ENCODE results near the gene MUSTN1. TPM values are rescaled to one million over a fixed set of nuclear protein-coding genes. Genes with fewer than 3 reads are reported as not detected.

The MUSTN1 gene
- polyA plus RNA-seq, 2 donors: 7.0 to 13.1 TPM

- Histone ChIP-seq H3K4me3 (ENCODE audit: low read depth in 1 of 2, low read length in 2 of 2) (no peak overlapping the region), H3K27ac (ENCODE audit: low read depth in 2 of 2, low read length in 1 of 2) (no peak overlapping the region), H3K27me3 (ENCODE audit: control insufficient read depth in 1 of 2, insufficient read depth in 2 of 2, low read length in 2 of 2) (no peaks in the 10 kb centered on the region), H3K9me3 (ENCODE audit: control insufficient read depth in 2 of 2, insufficient read depth in 1 of 2, low read depth in 1 of 2, low read length in 1 of 2) (no peaks in the 10 kb centered on the region), H3K36me3 (ENCODE audit: control insufficient read depth in 2 of 2, insufficient read depth in 2 of 2, low read length in 1 of 2) (peaks cover 6 to 17% of the 10 kb centered on the region in 2 donors), H3K4me1 (ENCODE audit: control insufficient read depth in 2 of 2, insufficient read depth in 2 of 2, low read length in 1 of 2) (peaks cover 2 to 4% of the 10 kb centered on the region in 2 donors)
- 92 to 96% methylated on average over 12 of the region's 12 CpGs for WGBS, 2 donors
Measured at GRCh38 chr3:52841211-52841980, 6.6 kb upstream of the MUSTN1 start.

- H3K27me3 ChIP-seq (ENCODE audit: control insufficient read depth in 1 of 2, insufficient read depth in 2 of 2, low read length in 2 of 2): no peaks in the 10 kb centered on the region
- H3K27ac ChIP-seq (ENCODE audit: low read depth in 2 of 2, low read length in 1 of 2): no peak overlapping the region
- no peak overlapping the region for H3K4me3 ChIP-seq (ENCODE audit: low read depth in 1 of 2, low read length in 2 of 2)
- H3K4me1 ChIP-seq (ENCODE audit: control insufficient read depth in 2 of 2, insufficient read depth in 2 of 2, low read length in 1 of 2): peaks cover 2 to 7% of the 10 kb centered on the region in 2 donors
- 86 to 88% methylated on average over 19 to 23 of the region's 23 CpGs for WGBS, 2 donors
- no peaks in the 10 kb centered on the region for H3K9me3 ChIP-seq (ENCODE audit: control insufficient read depth in 2 of 2, insufficient read depth in 1 of 2, low read depth in 1 of 2, low read length in 1 of 2)
- peaks cover 9 to 19% of the 10 kb centered on the region in 2 donors for H3K36me3 ChIP-seq (ENCODE audit: control insufficient read depth in 2 of 2, insufficient read depth in 2 of 2, low read length in 1 of 2)
Measured at GRCh38 chr3:52839892-52840545, 5.2 kb upstream of the MUSTN1 start.

- peaks cover 2 to 7% of the 10 kb centered on the region in 2 donors for H3K4me1 ChIP-seq (ENCODE audit: control insufficient read depth in 2 of 2, insufficient read depth in 2 of 2, low read length in 1 of 2)
- peaks cover 9 to 19% of the 10 kb centered on the region in 2 donors for H3K36me3 ChIP-seq (ENCODE audit: control insufficient read depth in 2 of 2, insufficient read depth in 2 of 2, low read length in 1 of 2)
- H3K4me3 ChIP-seq (ENCODE audit: low read depth in 1 of 2, low read length in 2 of 2): no peak overlapping the region
- no peaks in the 10 kb centered on the region for H3K27me3 ChIP-seq (ENCODE audit: control insufficient read depth in 1 of 2, insufficient read depth in 2 of 2, low read length in 2 of 2)
- no peaks in the 10 kb centered on the region for H3K9me3 ChIP-seq (ENCODE audit: control insufficient read depth in 2 of 2, insufficient read depth in 1 of 2, low read depth in 1 of 2, low read length in 1 of 2)
- WGBS, 2 donors: 82 to 88% methylated on average over 2 of the region's 2 CpGs
- H3K27ac ChIP-seq (ENCODE audit: low read depth in 2 of 2, low read length in 1 of 2): no peak overlapping the region
Measured at GRCh38 chr3:52839268-52839575, 4.4 kb upstream of the MUSTN1 start.

DNA sequence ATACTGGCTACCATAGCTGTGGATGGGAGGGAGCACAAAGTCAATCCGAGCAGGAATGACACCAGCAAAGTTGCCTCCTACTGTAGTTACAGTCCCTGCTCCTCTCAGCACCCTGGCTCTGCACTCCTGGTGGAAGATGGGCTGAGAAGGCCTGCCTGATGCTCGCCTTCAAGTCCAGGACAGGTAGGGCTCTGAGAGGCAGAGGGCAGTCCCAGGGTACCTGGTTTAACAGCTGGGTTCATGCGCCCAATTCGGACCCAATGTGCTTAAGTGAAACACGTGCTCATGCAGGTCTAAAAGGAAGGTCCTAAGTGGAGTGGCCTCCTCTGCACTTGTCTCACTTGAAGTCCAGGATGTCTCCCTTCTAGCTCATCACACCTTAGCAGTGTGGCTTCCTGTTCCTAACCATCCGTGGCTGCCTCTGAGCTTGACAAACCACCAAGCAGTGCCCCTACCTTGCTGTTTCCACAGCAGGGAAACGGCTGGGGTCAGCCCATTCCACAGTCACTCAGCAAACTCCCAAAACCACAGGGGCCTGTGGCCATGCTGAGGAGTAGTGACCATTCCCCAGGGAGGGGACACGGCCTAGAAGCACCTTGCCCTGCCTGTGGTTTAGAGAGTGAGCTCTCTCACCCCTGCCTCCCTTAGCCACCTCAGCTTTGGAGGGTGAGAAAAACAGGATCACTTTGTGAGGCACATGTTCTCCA is 3.9 kb upstream of the MUSTN1 start:
- WGBS, 2 donors: 84 to 87% methylated on average over 8 of the region's 8 CpGs
- H3K4me1 ChIP-seq (ENCODE audit: control insufficient read depth in 2 of 2, insufficient read depth in 2 of 2, low read length in 1 of 2): peaks cover 2 to 5% of the 10 kb centered on the region in 2 donors
- no peaks in the 10 kb centered on the region for H3K27me3 ChIP-seq (ENCODE audit: control insufficient read depth in 1 of 2, insufficient read depth in 2 of 2, low read length in 2 of 2)
- H3K27ac ChIP-seq (ENCODE audit: low read depth in 2 of 2, low read length in 1 of 2): no peak overlapping the region
- peaks cover 9 to 19% of the 10 kb centered on the region in 2 donors for H3K36me3 ChIP-seq (ENCODE audit: control insufficient read depth in 2 of 2, insufficient read depth in 2 of 2, low read length in 1 of 2)
- H3K9me3 ChIP-seq (ENCODE audit: control insufficient read depth in 2 of 2, insufficient read depth in 1 of 2, low read depth in 1 of 2, low read length in 1 of 2): no peaks in the 10 kb centered on the region
- no peak overlapping the region for H3K4me3 ChIP-seq (ENCODE audit: low read depth in 1 of 2, low read length in 2 of 2)

DNA sequence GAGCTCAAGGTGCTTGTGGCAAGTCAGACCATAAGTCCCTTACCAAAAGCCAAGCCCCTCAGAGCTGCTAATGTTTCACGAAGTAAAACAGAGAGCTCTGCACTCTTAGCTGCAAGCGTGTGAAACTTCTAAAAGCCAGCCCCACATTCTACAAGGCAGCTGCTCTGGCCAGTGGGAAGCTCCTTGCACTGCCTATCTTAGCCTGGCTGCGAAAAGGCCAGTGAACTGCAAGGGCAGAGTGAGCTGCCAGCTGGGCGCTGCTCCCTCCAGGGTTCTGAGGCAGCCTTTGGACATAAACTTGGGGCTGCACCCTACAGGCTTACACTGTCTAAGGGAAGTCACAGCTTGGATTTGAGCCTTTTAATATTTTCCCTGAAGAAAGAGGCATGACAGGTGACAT is 2.2 kb upstream of the MUSTN1 start:
- Histone ChIP-seq H3K4me3 (ENCODE audit: low read depth in 1 of 2, low read length in 2 of 2) (no peak overlapping the region), H3K4me1 (ENCODE audit: control insufficient read depth in 2 of 2, insufficient read depth in 2 of 2, low read length in 1 of 2) (peaks cover 2 to 3% of the 10 kb centered on the region in 2 donors), H3K9me3 (ENCODE audit: control insufficient read depth in 2 of 2, insufficient read depth in 1 of 2, low read depth in 1 of 2, low read length in 1 of 2) (no peaks in the 10 kb centered on the region), H3K27ac (ENCODE audit: low read depth in 2 of 2, low read length in 1 of 2) (no peak overlapping the region), H3K27me3 (ENCODE audit: control insufficient read depth in 1 of 2, insufficient read depth in 2 of 2, low read length in 2 of 2) (no peaks in the 10 kb centered on the region), H3K36me3 (ENCODE audit: control insufficient read depth in 2 of 2, insufficient read depth in 2 of 2, low read length in 1 of 2) (peaks cover 9 to 16% of the 10 kb centered on the region in 2 donors)
- 86% methylated on average over 4 of the region's 4 CpGs for WGBS, 2 donors

DNA sequence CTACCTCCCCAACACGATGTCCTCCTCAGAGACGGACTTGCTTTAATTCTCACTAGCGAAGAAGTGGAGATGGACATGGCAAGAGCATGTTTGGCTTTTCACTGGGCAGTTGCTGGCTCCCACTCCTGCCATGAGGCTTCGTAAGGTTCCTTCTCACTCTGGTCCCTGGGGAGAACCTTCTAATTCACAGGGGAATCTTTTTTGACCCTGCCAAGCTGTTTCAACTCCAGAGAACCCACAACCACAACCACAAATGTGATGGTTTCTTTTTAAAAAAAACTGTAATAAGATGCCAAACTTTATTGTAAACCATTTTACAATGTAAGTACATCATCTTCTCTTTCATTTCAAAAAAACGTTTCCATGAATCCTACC is 1.6 kb upstream of the MUSTN1 start:
- peaks cover 3 to 4% of the 10 kb centered on the region in 2 donors for H3K4me1 ChIP-seq (ENCODE audit: control insufficient read depth in 2 of 2, insufficient read depth in 2 of 2, low read length in 1 of 2)
- H3K36me3 ChIP-seq (ENCODE audit: control insufficient read depth in 2 of 2, insufficient read depth in 2 of 2, low read length in 1 of 2): peaks cover 9 to 14% of the 10 kb centered on the region in 2 donors
- H3K27me3 ChIP-seq (ENCODE audit: control insufficient read depth in 1 of 2, insufficient read depth in 2 of 2, low read length in 2 of 2): no peaks in the 10 kb centered on the region
- 85% methylated on average over 5 of the region's 5 CpGs for WGBS, 2 donors
- H3K4me3 ChIP-seq (ENCODE audit: low read depth in 1 of 2, low read length in 2 of 2): no peak overlapping the region
- H3K9me3 ChIP-seq (ENCODE audit: control insufficient read depth in 2 of 2, insufficient read depth in 1 of 2, low read depth in 1 of 2, low read length in 1 of 2): no peaks in the 10 kb centered on the region
- no peak overlapping the region for H3K27ac ChIP-seq (ENCODE audit: low read depth in 2 of 2, low read length in 1 of 2)

GRCh38 chr3:52835766-52836470 is 1.1 kb upstream of the MUSTN1 start:
- Histone ChIP-seq H3K4me3 (ENCODE audit: low read depth in 1 of 2, low read length in 2 of 2) (no peak overlapping the region), H3K36me3 (ENCODE audit: control insufficient read depth in 2 of 2, insufficient read depth in 2 of 2, low read length in 1 of 2) (peaks cover 6 to 13% of the 10 kb centered on the region in 2 donors), H3K27me3 (ENCODE audit: control insufficient read depth in 1 of 2, insufficient read depth in 2 of 2, low read length in 2 of 2) (no peaks in the 10 kb centered on the region), H3K4me1 (ENCODE audit: control insufficient read depth in 2 of 2, insufficient read depth in 2 of 2, low read length in 1 of 2) (peaks cover 3 to 6% of the 10 kb centered on the region in 2 donors), H3K27ac (ENCODE audit: low read depth in 2 of 2, low read length in 1 of 2) (no peak overlapping the region), H3K9me3 (ENCODE audit: control insufficient read depth in 2 of 2, insufficient read depth in 1 of 2, low read depth in 1 of 2, low read length in 1 of 2) (no peaks in the 10 kb centered on the region)
- 81 to 83% methylated on average over 8 of the region's 8 CpGs for WGBS, 2 donors

DNA sequence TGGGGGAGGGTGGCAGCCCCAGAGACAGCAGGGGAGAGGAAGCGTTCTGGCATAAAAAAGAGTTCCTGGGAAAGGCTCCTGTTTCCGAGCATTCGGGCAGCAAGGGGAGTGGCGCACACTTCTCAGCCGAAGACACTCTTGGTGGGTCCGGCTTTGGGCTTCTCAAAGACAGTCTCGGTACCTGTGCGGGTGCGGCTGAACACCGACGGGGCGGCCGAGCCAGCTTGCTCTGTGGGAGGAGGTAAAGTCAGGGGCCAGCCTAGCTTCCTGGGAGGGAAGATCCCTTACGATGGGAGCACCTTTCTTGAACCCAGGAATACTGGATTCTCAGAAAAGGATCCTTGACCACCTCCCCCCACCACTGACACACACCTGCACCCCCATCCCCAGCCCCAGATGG is 1.6 kb downstream of the MUSTN1 start:
- 93 to 95% methylated on average over 14 of the region's 14 CpGs for WGBS, 2 donors
- H3K4me3 ChIP-seq (ENCODE audit: low read depth in 1 of 2, low read length in 2 of 2): no peak overlapping the region

More for the DNA sequence above, 1.6 kb downstream of the MUSTN1 start:
- peaks cover 3 to 5% of the 10 kb centered on the region in 2 donors for H3K4me1 ChIP-seq (ENCODE audit: control insufficient read depth in 2 of 2, insufficient read depth in 2 of 2, low read length in 1 of 2)
- H3K27me3 ChIP-seq (ENCODE audit: control insufficient read depth in 1 of 2, insufficient read depth in 2 of 2, low read length in 2 of 2): no peaks in the 10 kb centered on the region
- H3K36me3 ChIP-seq (ENCODE audit: control insufficient read depth in 2 of 2, insufficient read depth in 2 of 2, low read length in 1 of 2): peaks cover 2 to 5% of the 10 kb centered on the region in 2 donors
- no peak overlapping the region for H3K27ac ChIP-seq (ENCODE audit: low read depth in 2 of 2, low read length in 1 of 2)
- no peaks in the 10 kb centered on the region for H3K9me3 ChIP-seq (ENCODE audit: control insufficient read depth in 2 of 2, insufficient read depth in 1 of 2, low read depth in 1 of 2, low read length in 1 of 2)

Measured in esophagus (tissue), 2 donors.